ENCODE results near the gene DLGAP4. TPM values are rescaled to one million over a fixed set of nuclear protein-coding genes. Genes with fewer than 3 reads are reported as not detected.
A peak's percentile ranks its signal among the peaks of the same experiment; 100 is the strongest.

The DLGAP4 gene
- total and polyA plus RNA-seq, 10 of the 15 experiments (the other 5 are each of a cell fraction or from before 2014, with no cell fraction given): 0.42 to 43.3 (median 19.0) TPM

DNA sequence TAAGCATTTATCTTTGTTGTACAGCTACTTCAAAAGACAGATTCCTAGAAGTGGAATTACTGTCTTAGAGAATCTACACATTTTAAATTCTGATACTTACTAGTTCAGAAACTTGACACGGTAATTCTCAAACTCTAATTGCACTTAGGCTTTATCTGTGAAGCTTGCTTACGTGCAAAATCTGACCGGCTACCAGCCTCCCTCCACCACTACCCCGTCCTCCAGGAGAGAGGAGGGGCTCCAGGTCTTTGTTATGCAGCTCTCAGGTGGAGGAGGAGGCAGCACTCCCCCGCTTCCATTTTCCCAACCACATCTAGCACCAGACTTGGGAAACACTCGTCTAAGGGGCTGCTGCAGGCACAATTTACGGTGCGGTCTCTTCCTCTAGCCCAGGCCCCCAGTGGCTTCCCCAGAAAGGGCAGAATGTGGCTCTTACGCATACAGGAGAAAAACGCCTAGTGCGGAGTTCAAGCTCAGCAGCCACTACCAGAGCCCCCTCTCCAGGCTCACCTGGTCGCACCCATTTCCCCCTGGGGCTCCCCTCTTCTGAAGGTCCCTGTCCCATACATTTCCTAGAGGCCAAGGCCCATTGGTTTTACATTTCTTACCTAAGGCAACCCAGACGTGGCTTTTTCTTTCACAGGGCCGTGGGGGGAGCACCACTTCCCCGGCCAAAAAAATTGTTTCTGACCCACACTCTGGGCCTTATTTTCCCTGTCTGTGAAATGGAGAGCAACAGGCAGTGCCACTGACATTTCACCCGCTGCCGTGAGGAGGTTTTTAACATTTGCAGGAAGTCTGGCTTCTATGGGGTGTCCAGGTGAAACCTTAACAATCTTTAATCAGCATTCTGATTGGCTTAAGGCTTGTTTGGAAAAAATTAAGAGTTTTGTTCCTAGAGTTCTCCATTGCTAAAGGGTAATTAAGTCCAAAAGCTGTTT is 265.7 kb downstream of the DLGAP4 start:
- intact Hi-C loops (cut with micrococcal nuclease; ENCODE audit: unreplicated experiment): loop anchor here (10.0 kb wide), 1 partner anchor 107 kb away; no protein-coding TSS in a partner anchor
- peaks cover 5% of the 10 kb centered on the region for H3K4me1 ChIP-seq (ENCODE audit: control insufficient read depth, insufficient read depth, low read length)
- POLR2A ChIA-PET: interaction anchor here (0.6 to 10.1 kb wide), 15 partner anchors 10 to 913 kb away, joined by 3 to 87 read pairs (median 4); partner anchors contain the start of genes MROH8, NDRG3, RAB5IF and RPN2
- peak overlapping the region; percentile 84 for H3K4me3 ChIP-seq
- no peak for ATAC-seq
- no peak for FAIRE-seq
- TF ChIP-seq CEBPB (IDR thresholded peaks at IDR 0.05; ENCODE audit: borderline replicate concordance in 1 of 2, low read depth in 2 of 2, low read length in 2 of 2) (no peak), CHD1 (IDR thresholded peaks at IDR 0.05; ENCODE audit: low read depth, low read length) (0 out of 2 replicates have a peak, but pooled peaks have one; percentile 7)
- SMC1A ChIA-PET (ENCODE audit: uncharacterized antibody, unreplicated experiment): interaction anchor here (0.6 to 8.2 kb wide), 7 partner anchors 10 to 879 kb away, joined by 3 to 98 read pairs (median 6); partner anchors contain the start of gene RAB5IF
- no peak for DNase-seq (ENCODE audit: low read depth, low spot score)
- peaks cover 0 to 6% of the 10 kb centered on the region in 2 experiments; a peak in 1 of 4 replicates for H3K36me3 ChIP-seq (ENCODE audit: control insufficient read depth in 2 of 2, insufficient read depth in 2 of 2, low read length in 1 of 2)
- no TSS peak for BruUV-seq (replicated peaks)
- peak overlapping the region; percentile 75 for H2AFZ ChIP-seq (ENCODE audit: control insufficient read depth, low read depth, low read length)
- in situ Hi-C loops (cut with MboI): no loop called here
- peak overlapping the region; percentile 63 for H3K27ac ChIP-seq (ENCODE audit: control insufficient read depth, insufficient read depth)
- H3K9me3 ChIP-seq (replicated peaks; ENCODE audit: control insufficient read depth, insufficient read depth, low read length): no peaks in the 10 kb centered on the region
- peak overlapping the region; percentile 97 for H3K9ac ChIP-seq (ENCODE audit: control insufficient read depth, insufficient read depth, low read length)
- peaks cover 34% of the 10 kb centered on the region for H3K79me2 ChIP-seq (ENCODE audit: control insufficient read depth, insufficient read depth, low read length)
- 72% methylated on average over 16 of the region's 17 CpGs for WGBS (ENCODE audit: insufficient coverage, insufficient replicate concordance, low lambda C conversion rate, missing lambda C conversion rate)
- CTCF ChIA-PET: interaction anchor here (0.7 to 9.0 kb wide), 10 partner anchors 13 to 312 kb away, joined by 3 to 94 read pairs (median 6); partner anchors contain the start of gene RAB5IF
- RAD21 ChIA-PET (ENCODE audit: unreplicated experiment): interaction anchor here (0.8 to 9.0 kb wide), 6 partner anchors 13 to 292 kb away, joined by 3 to 93 read pairs (median 6); partner anchors contain the start of gene RAB5IF
- H3K4me2 ChIP-seq (ENCODE audit: control insufficient read depth, insufficient read depth): peak overlapping the region; percentile 79
- no peaks in the 10 kb centered on the region for H3K27me3 ChIP-seq (replicated peaks in 1 of 2; ENCODE audit: control insufficient read depth in 2 of 2, insufficient read depth in 2 of 2, low read length in 1 of 2)
- H4K20me1 ChIP-seq (ENCODE audit: control insufficient read depth, insufficient read depth): peaks cover 4% of the 10 kb centered on the region; the same call in 1 of the 2 replicates

DNA sequence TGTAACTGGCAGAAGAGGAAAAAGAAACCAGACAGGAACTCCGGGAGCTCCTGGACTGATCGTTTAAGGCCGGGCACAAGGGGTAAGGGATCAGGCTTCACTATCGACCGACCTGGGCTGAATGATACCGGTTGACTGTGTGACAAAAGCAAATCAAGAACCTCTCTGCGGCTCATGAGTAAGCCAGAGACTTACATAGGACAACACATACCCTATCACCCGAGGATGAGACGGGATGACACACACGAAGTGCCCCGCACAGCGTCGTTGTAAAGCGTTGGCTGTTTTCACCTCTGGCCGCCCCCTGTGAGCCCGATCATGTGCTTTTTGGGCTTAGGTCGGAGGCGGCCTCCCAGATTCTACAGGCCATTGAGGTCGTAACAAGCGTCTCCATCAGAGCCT is 266.6 kb downstream of the DLGAP4 start:
- 0% methylated on average over 20 of the region's 20 CpGs for WGBS (ENCODE audit: insufficient coverage, insufficient replicate concordance, low lambda C conversion rate, missing lambda C conversion rate)
- SMC1A ChIA-PET (ENCODE audit: uncharacterized antibody, unreplicated experiment): interaction anchor here (1.1 to 8.2 kb wide), 5 partner anchors 12 to 31 kb away, joined by 3 to 98 read pairs (median 13); partner anchors contain the start of gene RAB5IF
- Histone ChIP-seq H3K27me3 (replicated peaks in 1 of 2; ENCODE audit: control insufficient read depth in 2 of 2, insufficient read depth in 2 of 2, low read length in 1 of 2) (no peaks in the 10 kb centered on the region), H3K36me3 (ENCODE audit: control insufficient read depth in 2 of 2, insufficient read depth in 2 of 2, low read length in 1 of 2) (peaks cover 0 to 7% of the 10 kb centered on the region in 2 experiments; a peak in 1 of 4 replicates), H3K4me1 (ENCODE audit: control insufficient read depth, insufficient read depth, low read length) (peaks cover 5% of the 10 kb centered on the region), H3K9me3 (replicated peaks; ENCODE audit: control insufficient read depth, insufficient read depth, low read length) (no peaks in the 10 kb centered on the region), H3K79me2 (ENCODE audit: control insufficient read depth, insufficient read depth, low read length) (peaks cover 38% of the 10 kb centered on the region), H3K9ac (ENCODE audit: control insufficient read depth, insufficient read depth, low read length) (peak overlapping the region; percentile 97), H3K27ac (ENCODE audit: control insufficient read depth, insufficient read depth) (peak overlapping the region; percentile 63), H3K4me2 (ENCODE audit: control insufficient read depth, insufficient read depth) (peak overlapping the region; percentile 79), H4K20me1 (ENCODE audit: control insufficient read depth, insufficient read depth) (peaks cover 4% of the 10 kb centered on the region; the same call in 1 of the 2 replicates), H2AFZ (ENCODE audit: control insufficient read depth, low read depth, low read length) (peak overlapping the region; percentile 75), H3K4me3 (peak overlapping the region; percentile 84)
- ATAC-seq (peak; percentile 50), DNase-seq (ENCODE audit: low read depth, low spot score) (no peak), FAIRE-seq (peak; percentile 92)
- RAD21 ChIA-PET (ENCODE audit: unreplicated experiment): interaction anchor here (0.6 to 9.0 kb wide), 15 partner anchors 22 to 1713 kb away, joined by 3 to 93 read pairs (median 4); partner anchors contain the start of genes NDRG3 and RAB5IF
- POLR2A ChIA-PET: interaction anchor here (0.7 to 10.1 kb wide), 13 partner anchors 11 to 1114 kb away, joined by 3 to 87 read pairs (median 4); partner anchors contain the start of genes MROH8, NDRG3, RAB5IF and RPN2
- TSS peak; percentile 89 for BruUV-seq (replicated peaks)
- CTCF ChIA-PET: interaction anchor here (2.5 to 9.0 kb wide), 4 partner anchors 17 to 39 kb away, joined by 8 to 94 read pairs (median 42); partner anchors contain the start of gene RAB5IF
- intact Hi-C loops (cut with micrococcal nuclease; ENCODE audit: unreplicated experiment) (loop anchor here (1.0 to 10.0 kb wide), 2 partner anchors 33 to 108 kb away; partner anchors contain the start of gene RAB5IF), in situ Hi-C loops (cut with MboI) (no loop called here)
- no peak for TF ChIP-seq KLF5 (IDR thresholded peaks at IDR 0.05; ENCODE audit: partially characterized antibody)
- TF ChIP-seq, protein P1, sequence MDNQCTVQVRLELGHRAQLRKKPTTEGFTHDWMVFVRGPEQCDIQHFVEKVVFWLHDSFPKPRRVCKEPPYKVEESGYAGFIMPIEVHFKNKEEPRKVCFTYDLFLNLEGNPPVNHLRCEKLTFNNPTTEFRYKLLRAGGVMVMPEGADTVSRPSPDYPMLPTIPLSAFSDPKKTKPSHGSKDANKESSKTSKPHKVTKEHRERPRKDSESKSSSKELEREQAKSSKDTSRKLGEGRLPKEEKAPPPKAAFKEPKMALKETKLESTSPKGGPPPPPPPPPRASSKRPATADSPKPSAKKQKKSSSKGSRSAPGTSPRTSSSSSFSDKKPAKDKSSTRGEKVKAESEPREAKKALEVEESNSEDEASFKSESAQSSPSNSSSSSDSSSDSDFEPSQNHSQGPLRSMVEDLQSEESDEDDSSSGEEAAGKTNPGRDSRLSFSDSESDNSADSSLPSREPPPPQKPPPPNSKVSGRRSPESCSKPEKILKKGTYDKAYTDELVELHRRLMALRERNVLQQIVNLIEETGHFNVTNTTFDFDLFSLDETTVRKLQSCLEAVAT (IDR thresholded peaks at IDR 0.05): peak; percentile 79; the same call in 1 of the 2 replicates
- no peak for TF ChIP-seq TARDBP (IDR thresholded peaks at IDR 0.05; ENCODE audit: borderline replicate concordance)
- 0 out of 2 replicates have a peak, but pooled peaks have one; percentile 3 for TF ChIP-seq POLR2A (IDR thresholded peaks at IDR 0.05; ENCODE audit: low read depth, low read length)
- 0 out of 2 replicates have a peak, but pooled peaks have one; percentile 35 for TF ChIP-seq POLR2AphosphoS5 (IDR thresholded peaks at IDR 0.05; ENCODE audit: low read length)
- peak; percentile 44; the same call in 1 of the 2 replicates for TF ChIP-seq FOXK2 (IDR thresholded peaks at IDR 0.05)
- TF ChIP-seq ATF7 (IDR thresholded peaks at IDR 0.05; ENCODE audit: low read depth): 0 out of 2 replicates have a peak, but pooled peaks have one; percentile 17
- 0 out of 2 replicates have a peak, but pooled peaks have one; percentile 11 for TF ChIP-seq SMAD5 (IDR thresholded peaks at IDR 0.05; ENCODE audit: low read depth)
- no peak for TF ChIP-seq KDM1A (IDR thresholded peaks at IDR 0.05; ENCODE audit: borderline replicate concordance)
- TF ChIP-seq KAT2A (conservative IDR thresholded peaks at IDR 0.05; ENCODE audit: control insufficient read depth, low read depth, low read length): no peak
- peak; percentile 64; the same call in 1 of the 2 replicates for TF ChIP-seq NBN (IDR thresholded peaks at IDR 0.05)
- TF ChIP-seq BACH1 (IDR thresholded peaks at IDR 0.05; ENCODE audit: borderline replicate concordance): 0 out of 2 replicates have a peak, but pooled peaks have one; percentile 26

Data from GM12878 (cell line).